ENCODE measurements around the gene PRPF8.

- no peak for TF ChIP-seq CTCF (IDR thresholded peaks at IDR 0.05)
- no peak for TF ChIP-seq POLR2A (IDR thresholded peaks at IDR 0.05)
- no peak for TF ChIP-seq EP300 (IDR thresholded peaks at IDR 0.05)
These were observed 49.1 kb upstream of the PRPF8 start for GRCh38 chr17:1733759-1734158.
